T-helper 9 cell (primary cell): ENCODE data around the gene CENPN.

Experiments used
- DNase-seq: peaks from one replicate; pipeline ENCODE4 v3.0.0-alpha.2; 2020

Gene CENPN

GRCh38 chr16:81035398-81035974, 28.5 kb downstream of the CENPN start, which contains the start of gene ATMIN:
ATMIN (plus strand) TSS chr16:81035842; CDS start chr16:81035871, 29 bp downstream.
- peak; percentile 90 for DNase-seq

GRCh38 chr16:81035975-81036750, 29.1 kb downstream of the CENPN start:
- DNase-seq: peak; percentile 40

- DNase-seq: no peak
Measured at GRCh38 chr16:81036751-81037350, 29.8 kb downstream of the CENPN start.

DNA sequence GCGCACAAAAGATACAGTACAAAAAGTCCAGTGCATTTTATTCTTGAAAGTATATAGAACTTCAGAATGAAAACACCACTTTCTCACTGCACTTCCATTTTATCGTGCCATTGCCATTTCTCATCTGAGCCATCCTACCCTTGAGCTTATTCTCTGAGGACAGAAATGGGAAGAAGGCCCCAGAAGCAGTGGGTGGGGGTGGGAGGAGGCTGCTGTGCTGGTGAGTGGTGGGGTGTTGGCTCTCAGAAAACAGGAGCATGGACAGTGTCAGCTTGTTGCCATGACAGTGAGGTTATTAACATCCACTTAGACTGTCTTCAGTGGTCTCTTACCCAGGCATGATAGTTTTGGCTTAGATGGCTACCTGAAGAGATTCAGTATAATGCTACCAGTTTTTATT, 33.1 kb downstream of the CENPN start:
- DNase-seq: no peak

- no peak for DNase-seq
Measured at GRCh38 chr16:81040842-81041241, 33.8 kb downstream of the CENPN start.

DNA sequence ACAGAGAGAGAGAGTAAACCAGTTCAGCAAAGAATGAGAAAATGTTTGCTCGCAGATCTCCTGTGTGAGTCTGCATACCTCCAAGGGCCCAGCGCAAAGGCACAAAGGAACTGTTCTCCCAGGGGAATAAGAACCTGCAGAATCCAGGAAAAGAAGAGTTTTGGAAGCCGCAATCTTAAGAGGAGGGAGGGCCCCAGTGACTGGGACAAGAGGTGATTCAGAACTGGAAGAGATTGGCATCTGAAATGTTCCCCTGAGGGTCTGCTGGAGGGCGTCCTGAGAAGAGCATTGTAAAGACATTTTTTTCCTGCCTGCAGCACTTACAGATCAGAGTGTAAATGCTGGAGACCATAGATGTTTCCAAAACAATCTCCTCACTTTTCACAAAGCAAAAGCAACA, 34.7 kb downstream of the CENPN start:
- DNase-seq: no peak

- no peak for DNase-seq
Measured at GRCh38 chr16:81042821-81043220, 35.8 kb downstream of the CENPN start.

- DNase-seq: no peak
Measured at GRCh38 chr16:81053761-81054160, 46.7 kb downstream of the CENPN start.

DNA sequence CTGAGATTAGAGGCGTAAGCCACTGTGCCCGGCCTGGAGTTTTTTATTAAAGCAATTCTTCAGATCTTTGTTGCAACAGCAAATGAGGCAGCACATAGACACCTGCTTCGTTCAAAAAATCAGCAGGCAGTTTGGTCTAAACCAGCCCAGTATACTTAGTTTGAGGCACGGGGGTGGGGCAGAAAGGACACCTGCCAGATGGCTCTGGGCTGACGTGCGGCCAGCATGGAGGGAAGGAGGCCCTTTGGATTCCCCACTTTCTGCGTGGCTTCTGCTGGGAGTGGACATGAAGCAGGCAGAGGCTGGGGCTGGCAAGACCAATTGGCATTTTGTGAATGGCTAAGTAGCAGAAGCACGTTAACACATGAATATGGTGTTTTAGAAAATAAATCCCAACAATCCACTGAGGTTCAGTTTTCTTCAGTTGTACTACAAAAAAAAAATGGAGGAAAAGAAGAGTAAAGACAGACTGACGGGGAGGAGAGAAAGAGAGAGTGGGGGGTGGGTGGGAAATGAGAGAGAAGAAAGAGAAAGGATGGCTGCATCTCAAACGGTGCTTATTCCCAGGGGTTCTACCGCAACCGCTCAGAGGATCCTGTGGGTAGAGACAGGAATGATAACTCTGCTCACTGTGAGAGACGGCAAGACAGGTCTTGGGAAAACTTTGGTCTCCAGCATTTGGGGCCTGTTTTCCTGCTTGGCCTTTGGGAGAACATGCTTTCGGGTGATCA, 53.7 kb downstream of the CENPN start:
- DNase-seq: no peak

GRCh38 chr16:81061307-81061640, 54.3 kb downstream of the CENPN start:
- DNase-seq: no peak

- no peak for DNase-seq
Measured at GRCh38 chr16:81061871-81062608, 55.0 kb downstream of the CENPN start.

GRCh38 chr16:81066681-81067080, 59.7 kb downstream of the CENPN start:
- DNase-seq: no peak

DNA sequence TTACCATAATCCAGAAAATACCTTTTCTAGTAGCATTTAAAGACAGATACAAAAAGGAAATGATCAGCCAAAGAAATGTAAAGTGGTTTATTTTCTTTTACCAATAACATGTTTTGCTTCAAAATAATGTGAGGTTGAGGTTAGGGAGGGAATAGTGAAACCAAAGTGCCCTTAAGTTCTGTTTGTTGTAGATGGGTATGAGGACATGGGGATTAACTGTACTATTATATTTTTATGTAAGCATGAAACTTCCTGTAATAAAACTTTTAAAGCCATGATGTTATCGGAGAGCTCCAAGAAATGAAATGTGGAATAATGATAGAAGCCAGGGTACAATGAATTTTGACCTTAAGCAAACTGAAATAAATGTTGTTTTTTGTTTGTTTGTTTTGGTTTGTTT, 60.2 kb downstream of the CENPN start:
- DNase-seq: no peak

GRCh38 chr16:81069063-81069462, 62.0 kb downstream of the CENPN start:
- no peak for DNase-seq

GRCh38 chr16:81070979-81071378, 64.0 kb downstream of the CENPN start:
- DNase-seq: no peak

DNA sequence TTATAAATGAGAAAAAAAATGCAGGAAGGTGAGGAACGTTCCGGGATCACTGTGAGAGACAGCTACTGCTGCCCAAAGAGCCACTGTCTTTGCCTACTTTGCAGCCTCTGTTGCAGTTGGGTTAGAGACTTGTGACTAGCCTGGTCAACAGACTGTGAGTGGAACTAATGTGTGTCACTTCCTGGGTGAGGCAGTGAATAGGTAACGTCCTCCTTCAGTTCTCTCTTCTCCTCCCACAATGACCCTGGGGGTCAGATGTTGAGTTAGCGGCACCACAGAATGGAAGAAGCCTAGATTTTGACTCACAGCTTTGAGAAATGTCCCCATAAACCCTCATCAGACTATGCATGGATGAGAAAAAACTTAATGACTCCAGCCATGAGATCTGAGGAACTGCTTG, 64.8 kb downstream of the CENPN start:
- no peak for DNase-seq

DNA sequence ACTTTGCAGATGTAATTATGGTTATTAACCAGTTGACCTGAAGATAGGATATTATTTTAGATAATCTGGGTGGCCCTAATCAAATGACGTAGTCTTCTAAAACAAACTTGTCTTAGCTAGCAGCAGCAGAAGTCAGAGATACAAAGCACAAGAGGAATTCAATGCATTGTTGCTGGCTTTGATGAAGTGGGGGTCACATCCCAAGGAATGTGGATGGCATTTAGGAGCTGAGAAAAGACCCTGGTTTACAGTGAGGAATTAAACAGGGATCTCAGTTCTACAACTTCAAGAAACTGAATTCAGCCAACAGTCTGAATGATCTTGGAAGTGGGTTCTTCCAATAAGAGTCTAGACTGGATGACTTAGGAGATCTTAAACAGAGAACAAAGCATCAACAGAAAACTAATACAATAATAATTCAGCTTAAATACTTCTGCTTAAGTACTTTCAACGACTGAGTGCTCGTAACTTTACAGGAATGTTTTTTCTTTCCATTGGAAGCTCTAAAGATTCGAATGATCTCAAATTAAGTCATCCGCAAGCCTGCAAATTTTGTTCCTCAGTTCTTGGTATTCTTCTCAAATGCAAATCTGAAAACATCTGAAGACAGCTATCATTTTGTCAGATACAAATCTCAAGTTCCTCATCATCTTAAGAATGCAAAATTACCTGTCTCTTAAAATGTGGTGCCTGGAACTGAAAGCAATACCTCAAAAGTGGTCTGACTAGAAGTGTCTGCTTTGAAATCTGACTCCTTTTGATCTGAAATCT, 66.7 kb downstream of the CENPN start:
- DNase-seq: no peak

- peak; percentile 94 for DNase-seq
Measured at GRCh38 chr16:81076566-81077075, 69.6 kb downstream of the CENPN start.

DNA sequence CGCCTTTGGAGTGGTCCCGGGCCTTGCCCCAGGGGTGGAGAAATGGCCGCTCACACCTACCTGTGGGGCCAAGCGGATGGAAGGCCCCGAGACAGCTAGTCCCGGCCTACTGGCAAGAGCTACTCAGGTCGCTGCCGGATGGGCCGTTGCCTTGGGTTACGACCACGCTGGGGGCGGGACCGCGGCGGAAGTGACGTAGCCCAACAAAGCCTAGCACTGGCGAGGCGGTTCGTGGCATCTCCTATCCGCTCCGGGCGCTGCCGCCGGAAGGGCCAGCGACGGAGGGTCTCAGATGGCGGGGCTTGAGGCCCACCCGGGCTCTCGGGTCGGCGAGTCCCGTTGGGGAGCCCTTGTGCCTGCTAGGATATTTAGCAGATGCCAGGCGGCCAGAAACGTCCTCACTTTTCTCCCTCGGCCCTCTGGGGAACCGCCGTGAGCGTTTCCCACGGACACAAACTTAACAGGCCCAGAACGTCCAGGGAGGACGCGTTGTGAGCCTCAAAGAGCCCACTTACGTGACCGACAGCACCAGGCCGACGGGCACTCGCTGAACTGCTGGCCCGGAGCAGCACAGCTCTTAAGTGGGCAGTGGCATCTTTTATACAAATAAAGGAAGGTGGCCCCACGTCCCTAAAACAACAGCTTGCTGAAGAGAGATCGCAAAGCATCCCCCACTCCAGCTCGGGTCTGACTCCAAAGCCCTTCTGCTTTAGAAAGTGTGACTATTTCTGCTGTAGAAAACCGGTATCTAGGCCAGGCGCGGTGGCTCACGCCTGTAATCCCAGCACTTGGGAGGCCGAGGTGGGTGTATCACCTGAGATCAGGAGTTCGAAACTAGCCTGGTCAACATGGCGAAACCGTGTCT, 70.3 kb downstream of the CENPN start, which contains the start of gene C16orf46:
TSS of gene C16orf46 (minus strand) at position 163 of the 865 bp plus-strand sequence. CDS start 13,283 bp downstream, outside the sequence.
- DNase-seq: peak; percentile 94

GRCh38 chr16:81080233-81080632, 73.2 kb downstream of the CENPN start:
- no peak for DNase-seq

- no peak for DNase-seq
Measured at GRCh38 chr16:81081014-81081413, 74.0 kb downstream of the CENPN start.
